ENCODE data around the gene PLAAT2. TPM values are rescaled to one million over a fixed set of nuclear protein-coding genes. Genes with fewer than 3 reads are reported as not detected.

Gene PLAAT2
- total RNA-seq, 1 experiment from 2014 or later: 0.66 TPM

- TF ChIP-seq, protein P1, sequence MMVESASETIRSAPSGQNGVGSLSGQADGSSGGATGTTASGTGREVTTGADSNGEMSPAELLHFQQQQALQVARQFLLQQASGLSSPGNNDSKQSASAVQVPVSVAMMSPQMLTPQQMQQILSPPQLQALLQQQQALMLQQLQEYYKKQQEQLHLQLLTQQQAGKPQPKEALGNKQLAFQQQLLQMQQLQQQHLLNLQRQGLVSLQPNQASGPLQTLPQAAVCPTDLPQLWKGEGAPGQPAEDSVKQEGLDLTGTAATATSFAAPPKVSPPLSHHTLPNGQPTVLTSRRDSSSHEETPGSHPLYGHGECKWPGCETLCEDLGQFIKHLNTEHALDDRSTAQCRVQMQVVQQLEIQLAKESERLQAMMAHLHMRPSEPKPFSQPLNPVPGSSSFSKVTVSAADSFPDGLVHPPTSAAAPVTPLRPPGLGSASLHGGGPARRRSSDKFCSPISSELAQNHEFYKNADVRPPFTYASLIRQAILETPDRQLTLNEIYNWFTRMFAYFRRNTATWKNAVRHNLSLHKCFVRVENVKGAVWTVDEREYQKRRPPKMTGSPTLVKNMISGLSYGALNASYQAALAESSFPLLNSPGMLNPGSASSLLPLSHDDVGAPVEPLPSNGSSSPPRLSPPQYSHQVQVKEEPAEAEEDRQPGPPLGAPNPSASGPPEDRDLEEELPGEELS (CRISPR knock-in tag; IDR thresholded peaks at IDR 0.05): no peak
- TF ChIP-seq ZNF423 (CRISPR knock-in tag; IDR thresholded peaks at IDR 0.05) (no peak), ETV6 (CRISPR knock-in tag; IDR thresholded peaks at IDR 0.05) (no peak), FOXK1 (CRISPR knock-in tag; IDR thresholded peaks at IDR 0.05) (no peak), HMGA2 (CRISPR knock-in tag; IDR thresholded peaks at IDR 0.05) (no peak), SMAD4 (CRISPR knock-in tag; IDR thresholded peaks at IDR 0.05) (no peak), NFATC4 (CRISPR knock-in tag; IDR thresholded peaks at IDR 0.05) (no peak), MLX (CRISPR knock-in tag; IDR thresholded peaks at IDR 0.05) (no peak), NR2C2 (CRISPR knock-in tag; IDR thresholded peaks at IDR 0.05) (no peak), FOXJ3 (CRISPR knock-in tag; IDR thresholded peaks at IDR 0.05; ENCODE audit: borderline replicate concordance) (no peak)
- TF ChIP-seq, protein P2, sequence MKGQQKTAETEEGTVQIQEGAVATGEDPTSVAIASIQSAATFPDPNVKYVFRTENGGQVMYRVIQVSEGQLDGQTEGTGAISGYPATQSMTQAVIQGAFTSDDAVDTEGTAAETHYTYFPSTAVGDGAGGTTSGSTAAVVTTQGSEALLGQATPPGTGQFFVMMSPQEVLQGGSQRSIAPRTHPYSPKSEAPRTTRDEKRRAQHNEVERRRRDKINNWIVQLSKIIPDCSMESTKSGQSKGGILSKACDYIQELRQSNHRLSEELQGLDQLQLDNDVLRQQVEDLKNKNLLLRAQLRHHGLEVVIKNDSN (CRISPR knock-in tag; IDR thresholded peaks at IDR 0.05): no peak
Measured at GRCh38 chr11:63556404-63557013, 6.7 kb downstream of the PLAAT2 start (continued).

DNA sequence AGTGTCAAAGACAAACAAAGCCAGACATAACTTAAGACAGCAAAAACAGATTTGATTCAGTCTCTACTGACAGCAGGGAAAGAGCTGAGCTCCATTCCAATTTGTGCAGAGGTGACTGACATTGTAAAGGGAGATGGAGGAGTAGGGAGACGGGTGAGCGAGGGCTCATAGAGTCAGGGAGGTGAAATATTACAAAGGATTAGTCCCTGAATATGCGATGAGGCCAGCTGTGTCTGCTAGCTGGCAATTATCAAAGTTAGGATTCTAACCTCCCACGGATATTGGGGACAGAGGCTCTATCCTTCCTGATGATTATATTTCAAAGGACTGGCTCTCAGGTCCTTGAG, 8.3 kb downstream of the PLAAT2 start:
- Mint-ChIP-seq H3K27ac (no peak overlapping the region), H3K9me3 (peaks cover 5% of the 10 kb centered on the region; the same call in 1 of the 2 replicates), H3K27me3 (ENCODE audit: low read depth) (peaks cover 6% of the 10 kb centered on the region; the same call in 1 of the 2 replicates), H3K4me3 (no peak overlapping the region), H3K4me1 (peaks cover 38% of the 10 kb centered on the region), H3K36me3 (no peaks in the 10 kb centered on the region)
- TF ChIP-seq, protein P3, sequence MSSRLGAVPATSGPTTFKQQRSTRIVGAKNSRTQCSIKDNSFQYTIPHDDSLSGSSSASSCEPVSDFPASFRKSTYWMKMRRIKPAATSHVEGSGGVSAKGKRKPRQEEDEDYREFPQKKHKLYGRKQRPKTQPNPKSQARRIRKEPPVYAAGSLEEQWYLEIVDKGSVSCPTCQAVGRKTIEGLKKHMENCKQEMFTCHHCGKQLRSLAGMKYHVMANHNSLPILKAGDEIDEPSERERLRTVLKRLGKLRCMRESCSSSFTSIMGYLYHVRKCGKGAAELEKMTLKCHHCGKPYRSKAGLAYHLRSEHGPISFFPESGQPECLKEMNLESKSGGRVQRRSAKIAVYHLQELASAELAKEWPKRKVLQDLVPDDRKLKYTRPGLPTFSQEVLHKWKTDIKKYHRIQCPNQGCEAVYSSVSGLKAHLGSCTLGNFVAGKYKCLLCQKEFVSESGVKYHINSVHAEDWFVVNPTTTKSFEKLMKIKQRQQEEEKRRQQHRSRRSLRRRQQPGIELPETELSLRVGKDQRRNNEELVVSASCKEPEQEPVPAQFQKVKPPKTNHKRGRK (CRISPR knock-in tag; IDR thresholded peaks at IDR 0.05; ENCODE audit: borderline replicate concordance): no peak
- TF ChIP-seq RORB (CRISPR knock-in tag; IDR thresholded peaks at IDR 0.05): no peak
- DNase-seq (ENCODE audit: low spot score): no peak
- CTCF ChIA-PET: no interaction called here
- POLR2A ChIA-PET: no interaction called here
- no peak for ATAC-seq

- Mint-ChIP-seq H3K27me3 (ENCODE audit: low read depth) (peaks cover 11% of the 10 kb centered on the region; the same call in 1 of the 2 replicates), H3K4me1 (peaks cover 36% of the 10 kb centered on the region)
- CTCF ChIA-PET: interaction anchor here (0.6 to 1.3 kb wide), 2 partner anchors 46 to 82 kb away, joined by 3 to 4 read pairs; no protein-coding TSS in a partner anchor
- no peak for TF ChIP-seq TEAD4 (CRISPR knock-in tag; IDR thresholded peaks at IDR 0.05)
- no peak for TF ChIP-seq ERG (CRISPR knock-in tag; IDR thresholded peaks at IDR 0.05)
- no peak for TF ChIP-seq SOX15 (CRISPR knock-in tag; IDR thresholded peaks at IDR 0.05)
- TF ChIP-seq NR1H2 (CRISPR knock-in tag; IDR thresholded peaks at IDR 0.05): no peak
- no peak for TF ChIP-seq MLX (CRISPR knock-in tag; IDR thresholded peaks at IDR 0.05)
- no peak for TF ChIP-seq STAT6 (CRISPR knock-in tag; conservative IDR thresholded peaks at IDR 0.05; ENCODE audit: low read depth)
- TF ChIP-seq, protein P1 (CRISPR knock-in tag; IDR thresholded peaks at IDR 0.05): no peak
- TF ChIP-seq ATF6 (CRISPR knock-in tag; IDR thresholded peaks at IDR 0.05): no peak
Measured at GRCh38 chr11:63553759-63554158, 9.4 kb downstream of the PLAAT2 start.

More at GRCh38 chr11:63553759-63554158, 9.4 kb downstream of the PLAAT2 start:
- POLR2A ChIA-PET: no interaction called here
- Mint-ChIP-seq H3K36me3 (peaks cover 5% of the 10 kb centered on the region), H3K9me3 (peaks cover 10% of the 10 kb centered on the region), H3K27ac (peak overlapping the region; percentile 62; the same call in 1 of the 2 replicates), H3K4me3 (no peak overlapping the region)
- no peak for DNase-seq (ENCODE audit: low spot score)
- no peak for ATAC-seq
